Measurements from ENCODE around the gene HERC2.
"Not testable (repeated sequence)": the region's sequence is repeated elsewhere in the genome, so short reads cannot be mapped to it uniquely, and the experiment has no call there.

The HERC2 gene

GRCh38 chr15:28255965-28256364, 66.0 kb downstream of the HERC2 start:
- TF ChIP-seq, protein P1, sequence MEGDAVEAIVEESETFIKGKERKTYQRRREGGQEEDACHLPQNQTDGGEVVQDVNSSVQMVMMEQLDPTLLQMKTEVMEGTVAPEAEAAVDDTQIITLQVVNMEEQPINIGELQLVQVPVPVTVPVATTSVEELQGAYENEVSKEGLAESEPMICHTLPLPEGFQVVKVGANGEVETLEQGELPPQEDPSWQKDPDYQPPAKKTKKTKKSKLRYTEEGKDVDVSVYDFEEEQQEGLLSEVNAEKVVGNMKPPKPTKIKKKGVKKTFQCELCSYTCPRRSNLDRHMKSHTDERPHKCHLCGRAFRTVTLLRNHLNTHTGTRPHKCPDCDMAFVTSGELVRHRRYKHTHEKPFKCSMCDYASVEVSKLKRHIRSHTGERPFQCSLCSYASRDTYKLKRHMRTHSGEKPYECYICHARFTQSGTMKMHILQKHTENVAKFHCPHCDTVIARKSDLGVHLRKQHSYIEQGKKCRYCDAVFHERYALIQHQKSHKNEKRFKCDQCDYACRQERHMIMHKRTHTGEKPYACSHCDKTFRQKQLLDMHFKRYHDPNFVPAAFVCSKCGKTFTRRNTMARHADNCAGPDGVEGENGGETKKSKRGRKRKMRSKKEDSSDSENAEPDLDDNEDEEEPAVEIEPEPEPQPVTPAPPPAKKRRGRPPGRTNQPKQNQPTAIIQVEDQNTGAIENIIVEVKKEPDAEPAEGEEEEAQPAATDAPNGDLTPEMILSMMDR (IDR thresholded peaks at IDR 0.05) = no peak
- no peak for TF ChIP-seq ZFX (IDR thresholded peaks at IDR 0.05; ENCODE audit: borderline replicate concordance)

DNA sequence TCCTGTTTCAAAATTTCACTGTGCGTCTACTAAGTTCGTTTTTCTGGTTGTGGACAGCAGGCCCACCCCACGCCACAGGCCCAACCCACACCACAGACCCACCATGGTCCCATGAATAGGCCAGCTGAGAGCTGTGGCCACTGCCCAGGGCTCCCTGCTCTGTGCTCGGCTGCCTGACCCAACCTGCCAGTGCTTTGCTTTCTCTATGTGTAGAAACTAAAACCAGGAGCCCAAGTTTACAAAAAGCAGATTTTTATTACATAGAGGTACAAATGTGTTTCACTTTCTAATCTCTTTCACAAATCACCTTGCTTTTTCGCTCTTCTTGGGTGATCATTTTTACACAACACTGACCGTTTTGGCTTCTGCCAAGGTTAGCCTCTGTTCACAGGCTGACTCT, 69.1 kb downstream of the HERC2 start:
- TF ChIP-seq ZFX (IDR thresholded peaks at IDR 0.05; ENCODE audit: borderline replicate concordance) = no peak
- H3K27ac ChIP-seq = no peak overlapping the region

More at GRCh38 chr15:28255965-28256364, 66.0 kb downstream of the HERC2 start:
- no peak overlapping the region for H3K27ac ChIP-seq

GRCh38 chr15:28246605-28247004, 75.4 kb downstream of the HERC2 start:
- no peak for TF ChIP-seq ZFX (IDR thresholded peaks at IDR 0.05; ENCODE audit: borderline replicate concordance)
- TF ChIP-seq, protein P1 (IDR thresholded peaks at IDR 0.05) = no peak
- H3K27ac ChIP-seq = no peak overlapping the region

DNA sequence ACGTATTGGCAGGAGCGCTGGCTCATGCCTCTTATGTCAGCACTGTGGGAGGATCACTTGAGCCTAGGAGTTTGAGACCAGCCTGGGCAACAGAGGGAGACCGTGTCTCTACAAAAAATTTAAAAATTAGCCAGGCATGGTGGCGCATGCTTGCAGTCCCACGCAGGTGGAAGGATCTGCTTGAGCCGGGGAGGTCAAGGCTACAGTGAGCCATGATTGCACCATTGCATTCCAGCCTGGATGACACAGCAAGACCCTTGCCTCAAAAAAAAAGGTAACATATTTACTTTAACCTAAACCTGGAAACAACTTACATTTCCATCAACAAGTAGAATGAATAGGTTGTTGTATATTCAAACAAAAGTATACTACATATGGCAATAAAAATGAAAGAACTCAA, 78.1 kb downstream of the HERC2 start:
- H3K27ac ChIP-seq = no peak overlapping the region
- TF ChIP-seq, protein P1 (IDR thresholded peaks at IDR 0.05) = no peak
- TF ChIP-seq ZFX (IDR thresholded peaks at IDR 0.05; ENCODE audit: borderline replicate concordance) = no peak

- H3K27ac ChIP-seq = no peak overlapping the region
- TF ChIP-seq, protein P1 (IDR thresholded peaks at IDR 0.05) = no peak
- TF ChIP-seq ZFX (IDR thresholded peaks at IDR 0.05; ENCODE audit: borderline replicate concordance) = no peak
Measured at GRCh38 chr15:28243399-28243798, 78.6 kb downstream of the HERC2 start.

DNA sequence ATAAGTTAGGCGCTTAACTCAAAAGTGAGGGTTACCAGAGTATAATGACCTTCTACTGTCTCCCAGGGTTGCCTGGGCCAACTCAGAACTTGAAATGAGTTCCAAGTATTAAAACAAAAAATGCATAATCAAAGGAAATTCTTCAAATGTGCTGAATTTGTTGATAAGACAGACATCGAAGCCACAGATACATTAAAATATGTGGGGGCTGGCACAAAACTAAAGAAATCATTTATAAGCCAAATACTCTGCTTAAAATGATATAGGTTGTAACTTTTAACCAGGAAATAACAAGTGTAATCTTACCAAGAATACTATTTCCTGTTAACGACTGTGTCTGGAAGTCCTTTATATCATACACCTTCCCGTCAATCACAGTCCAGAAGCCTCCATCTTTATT, 83.7 kb downstream of the HERC2 start:
- H3K27ac ChIP-seq = not testable (repeated sequence)

GRCh38 chr15:28231743-28232142, 90.2 kb downstream of the HERC2 start:
- H3K27ac ChIP-seq = not testable (repeated sequence)

DNA sequence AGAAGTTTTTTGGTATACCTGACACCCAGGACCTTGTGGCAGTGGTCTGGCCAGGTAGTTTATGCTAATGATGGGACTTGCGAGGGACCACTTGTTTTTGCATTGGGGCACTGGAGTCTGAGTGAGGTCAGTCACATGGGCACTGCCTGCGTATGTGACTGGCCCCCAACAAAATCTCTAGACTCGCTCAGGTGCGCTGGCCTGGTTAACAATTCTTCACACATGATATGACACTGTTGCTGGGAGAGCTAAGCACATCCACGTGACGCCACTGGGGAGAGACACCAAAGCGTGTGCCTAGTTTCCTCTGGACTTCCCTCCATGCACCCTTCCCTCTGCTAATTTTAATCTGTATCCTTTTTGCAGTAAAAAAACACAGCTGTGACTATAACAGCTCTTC, 90.6 kb downstream of the HERC2 start:
- H3K27ac ChIP-seq = not testable (repeated sequence)

GRCh38 chr15:28228990-28229640, 92.9 kb downstream of the HERC2 start:
- not testable (repeated sequence) for H3K27ac ChIP-seq

DNA sequence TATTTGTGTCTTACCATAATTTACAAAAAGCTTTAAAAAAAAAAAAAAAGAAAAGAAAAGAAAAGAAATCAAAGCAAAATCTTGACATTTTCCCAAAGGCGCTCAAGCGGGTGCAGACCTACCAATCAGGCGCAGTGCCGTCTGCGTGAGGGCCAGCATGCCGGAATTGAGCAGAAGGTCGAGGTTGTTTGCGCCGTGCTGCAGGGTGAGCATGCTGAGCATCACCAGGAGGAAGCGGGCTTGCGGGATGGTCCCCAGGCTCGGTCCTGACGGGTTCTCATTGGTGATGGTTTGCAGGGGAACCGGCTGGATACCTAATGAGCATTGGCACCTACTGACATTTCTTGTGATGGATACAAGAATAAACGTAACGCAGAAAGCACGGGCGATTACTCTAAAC, 93.9 kb downstream of the HERC2 start:
- no peak overlapping the region for H3K27ac ChIP-seq
- no peak for TF ChIP-seq ZFX (IDR thresholded peaks at IDR 0.05; ENCODE audit: borderline replicate concordance)
- TF ChIP-seq, protein P1 (IDR thresholded peaks at IDR 0.05) = no peak
